ENCODE measurements around the gene BRIP1. TPM values are rescaled to one million over a fixed set of nuclear protein-coding genes. Genes with fewer than 3 reads are reported as not detected.

The BRIP1 gene
- total RNA-seq, 1 donor from 2014 or later = 5.2 TPM

DNA sequence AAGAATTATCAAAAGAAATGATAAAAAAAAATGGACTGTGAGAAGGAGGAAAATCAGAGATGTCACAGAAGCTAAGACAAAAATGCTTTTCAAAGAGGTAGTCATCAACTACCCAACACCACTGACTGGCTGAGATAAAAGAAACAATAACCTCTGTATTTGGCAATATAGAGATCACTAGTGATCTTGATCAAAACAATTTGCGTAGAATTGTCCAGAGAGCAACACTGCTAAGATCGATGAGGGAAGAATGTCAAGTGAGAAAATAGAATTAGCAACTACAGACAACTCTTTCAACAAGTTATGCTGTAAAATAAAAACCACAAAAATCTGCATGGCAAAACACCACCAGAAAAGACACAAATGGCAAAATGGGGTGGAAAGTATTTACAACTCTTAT is 66.0 kb downstream of the BRIP1 start:
- Mint-ChIP-seq H3K9me3 (ENCODE audit: unreplicated experiment) (no peaks in the 10 kb centered on the region), H3K4me1 (ENCODE audit: unreplicated experiment) (no peaks in the 10 kb centered on the region), H3K4me3 (ENCODE audit: unreplicated experiment) (no peak overlapping the region), H3K27ac (ENCODE audit: unreplicated experiment) (no peak overlapping the region), H3K36me3 (ENCODE audit: low read depth, unreplicated experiment) (no peaks in the 10 kb centered on the region), H3K27me3 (ENCODE audit: unreplicated experiment) (peaks cover 2% of the 10 kb centered on the region)
- DNase-seq (ENCODE audit: low spot score) = no peak
- TF ChIP-seq, protein P1, sequence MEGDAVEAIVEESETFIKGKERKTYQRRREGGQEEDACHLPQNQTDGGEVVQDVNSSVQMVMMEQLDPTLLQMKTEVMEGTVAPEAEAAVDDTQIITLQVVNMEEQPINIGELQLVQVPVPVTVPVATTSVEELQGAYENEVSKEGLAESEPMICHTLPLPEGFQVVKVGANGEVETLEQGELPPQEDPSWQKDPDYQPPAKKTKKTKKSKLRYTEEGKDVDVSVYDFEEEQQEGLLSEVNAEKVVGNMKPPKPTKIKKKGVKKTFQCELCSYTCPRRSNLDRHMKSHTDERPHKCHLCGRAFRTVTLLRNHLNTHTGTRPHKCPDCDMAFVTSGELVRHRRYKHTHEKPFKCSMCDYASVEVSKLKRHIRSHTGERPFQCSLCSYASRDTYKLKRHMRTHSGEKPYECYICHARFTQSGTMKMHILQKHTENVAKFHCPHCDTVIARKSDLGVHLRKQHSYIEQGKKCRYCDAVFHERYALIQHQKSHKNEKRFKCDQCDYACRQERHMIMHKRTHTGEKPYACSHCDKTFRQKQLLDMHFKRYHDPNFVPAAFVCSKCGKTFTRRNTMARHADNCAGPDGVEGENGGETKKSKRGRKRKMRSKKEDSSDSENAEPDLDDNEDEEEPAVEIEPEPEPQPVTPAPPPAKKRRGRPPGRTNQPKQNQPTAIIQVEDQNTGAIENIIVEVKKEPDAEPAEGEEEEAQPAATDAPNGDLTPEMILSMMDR (IDR thresholded peaks at IDR 0.05; ENCODE audit: unreplicated experiment) = no peak

DNA sequence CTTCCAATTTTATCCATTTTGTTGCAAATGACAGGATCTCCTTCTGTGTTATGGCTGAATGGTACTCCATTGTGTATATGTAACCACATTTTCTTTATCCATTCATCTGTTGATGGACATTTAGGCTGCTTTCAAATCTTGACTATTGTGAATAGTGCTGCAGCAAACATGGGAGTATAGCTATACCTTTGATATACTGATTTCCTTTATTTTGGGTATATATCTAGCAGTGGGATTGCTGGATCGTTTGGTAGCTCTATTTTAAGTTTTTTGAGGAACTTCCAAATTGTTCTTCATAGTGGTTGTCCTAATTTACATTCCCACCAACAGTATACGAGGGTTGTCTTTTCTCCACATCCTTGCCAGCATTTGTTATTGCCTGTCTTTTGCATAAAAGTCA is 67.8 kb downstream of the BRIP1 start:
- TF ChIP-seq, protein P1 (IDR thresholded peaks at IDR 0.05; ENCODE audit: unreplicated experiment) = no peak
- Mint-ChIP-seq H3K36me3 (ENCODE audit: low read depth, unreplicated experiment) (no peaks in the 10 kb centered on the region), H3K4me3 (ENCODE audit: unreplicated experiment) (no peak overlapping the region), H3K4me1 (ENCODE audit: unreplicated experiment) (no peaks in the 10 kb centered on the region), H3K27me3 (ENCODE audit: unreplicated experiment) (peaks cover 2% of the 10 kb centered on the region), H3K27ac (ENCODE audit: unreplicated experiment) (no peak overlapping the region), H3K9me3 (ENCODE audit: unreplicated experiment) (no peaks in the 10 kb centered on the region)
- DNase-seq (ENCODE audit: low spot score) = no peak

DNA sequence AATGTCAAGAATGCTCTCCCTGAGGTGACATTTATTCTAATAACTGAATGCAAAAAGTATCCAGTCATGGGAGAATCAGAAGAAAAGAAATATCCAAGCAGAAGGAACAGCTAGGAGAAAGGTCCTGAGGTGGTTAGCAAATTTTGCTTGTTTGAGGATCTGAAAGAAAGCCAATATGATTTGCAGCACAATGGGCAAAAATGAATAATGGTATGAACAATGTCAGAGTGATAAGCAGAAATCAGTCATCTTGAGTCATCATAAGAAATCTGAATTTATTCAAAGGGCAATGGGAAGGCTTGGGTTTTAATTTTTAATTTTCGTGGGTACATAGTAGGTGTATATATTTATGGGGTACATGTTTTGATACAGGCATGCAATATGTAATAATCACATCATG is 68.5 kb downstream of the BRIP1 start:
- H3K27ac Mint-ChIP-seq (ENCODE audit: unreplicated experiment) = no peak overlapping the region
- H3K9me3 Mint-ChIP-seq (ENCODE audit: unreplicated experiment) = no peaks in the 10 kb centered on the region
- H3K4me3 Mint-ChIP-seq (ENCODE audit: unreplicated experiment) = no peak overlapping the region
- no peak for DNase-seq (ENCODE audit: low spot score)
- peaks cover 2% of the 10 kb centered on the region for H3K27me3 Mint-ChIP-seq (ENCODE audit: unreplicated experiment)
- no peaks in the 10 kb centered on the region for H3K36me3 Mint-ChIP-seq (ENCODE audit: low read depth, unreplicated experiment)
- no peaks in the 10 kb centered on the region for H3K4me1 Mint-ChIP-seq (ENCODE audit: unreplicated experiment)
- TF ChIP-seq, protein P1 (IDR thresholded peaks at IDR 0.05; ENCODE audit: unreplicated experiment) = no peak

DNA sequence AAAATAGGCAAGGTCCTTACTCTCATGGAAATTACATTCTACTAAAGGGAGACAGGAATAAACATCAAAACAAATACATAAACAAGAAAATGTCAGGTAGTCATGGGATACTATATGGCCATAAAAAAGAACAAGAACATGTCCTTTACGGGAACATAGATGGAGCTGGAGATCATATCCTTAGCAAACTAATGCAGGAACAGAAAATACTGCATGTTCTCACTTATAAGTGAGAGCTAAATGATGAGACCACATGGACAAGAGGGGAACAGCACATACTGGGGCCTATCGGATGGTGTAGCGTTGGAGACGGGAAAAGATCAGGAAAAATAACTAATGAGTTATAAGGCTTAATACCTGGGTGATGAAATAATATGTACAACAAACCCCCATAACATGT is 69.1 kb downstream of the BRIP1 start:
- Mint-ChIP-seq H3K27me3 (ENCODE audit: unreplicated experiment) (peaks cover 2% of the 10 kb centered on the region), H3K36me3 (ENCODE audit: low read depth, unreplicated experiment) (no peaks in the 10 kb centered on the region), H3K4me1 (ENCODE audit: unreplicated experiment) (no peaks in the 10 kb centered on the region), H3K9me3 (ENCODE audit: unreplicated experiment) (no peaks in the 10 kb centered on the region), H3K4me3 (ENCODE audit: unreplicated experiment) (no peak overlapping the region), H3K27ac (ENCODE audit: unreplicated experiment) (no peak overlapping the region)
- no peak for DNase-seq (ENCODE audit: low spot score)
- TF ChIP-seq, protein P1 (IDR thresholded peaks at IDR 0.05; ENCODE audit: unreplicated experiment) = no peak

DNA sequence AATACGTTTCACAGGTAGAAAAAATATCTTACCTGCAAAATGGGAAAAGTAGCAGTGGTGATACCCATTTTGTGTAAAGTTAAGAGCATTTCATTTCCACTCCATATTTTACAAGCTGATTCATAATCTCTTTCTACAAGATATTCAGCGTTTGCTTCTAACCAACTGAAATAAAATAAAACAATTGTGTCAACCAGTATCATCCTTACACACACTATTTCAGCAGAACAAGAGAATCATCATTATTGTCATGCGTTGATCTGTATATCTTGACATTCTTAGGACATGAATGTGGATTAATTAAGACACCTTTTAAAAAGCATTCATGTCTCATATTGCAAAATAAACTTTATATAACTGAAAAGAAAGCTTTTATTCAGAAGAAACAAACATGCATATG is 69.8 kb downstream of the BRIP1 start:
- Mint-ChIP-seq H3K27me3 (ENCODE audit: unreplicated experiment) (peaks cover 2% of the 10 kb centered on the region), H3K36me3 (ENCODE audit: low read depth, unreplicated experiment) (no peaks in the 10 kb centered on the region), H3K4me3 (ENCODE audit: unreplicated experiment) (no peak overlapping the region), H3K4me1 (ENCODE audit: unreplicated experiment) (no peaks in the 10 kb centered on the region), H3K9me3 (ENCODE audit: unreplicated experiment) (no peaks in the 10 kb centered on the region), H3K27ac (ENCODE audit: unreplicated experiment) (no peak overlapping the region)
- DNase-seq (ENCODE audit: low spot score) = no peak
- TF ChIP-seq, protein P1 (IDR thresholded peaks at IDR 0.05; ENCODE audit: unreplicated experiment) = no peak

Data from endothelial cell (in vitro differentiated cells).